ENCODE results near the gene FBLN2. TPM values are rescaled to one million over a fixed set of nuclear protein-coding genes. Genes with fewer than 3 reads are reported as not detected.

The FBLN2 gene
- total RNA-seq, 1 donor from 2014 or later, result 32.9 TPM

GRCh38 chr3:13556207-13556606, 7.3 kb downstream of the FBLN2 start:
- Histone ChIP-seq H3K27me3 (no peaks in the 10 kb centered on the region), H3K9me3 (no peaks in the 10 kb centered on the region), H3K4me3 (no peak overlapping the region), H3K4me1 (peaks cover 4% of the 10 kb centered on the region), H3K36me3 (no peaks in the 10 kb centered on the region), H3K27ac (no peak overlapping the region)
- ATAC-seq (no peak), DNase-seq (no peak)
- no peak for TF ChIP-seq CTCF (IDR thresholded peaks at IDR 0.05)
- intact Hi-C loops (cut with DNase I), result no loop called here

- ATAC-seq (no peak), DNase-seq (no peak)
- H3K27me3 ChIP-seq, result no peaks in the 10 kb centered on the region
- H3K27ac ChIP-seq, result no peak overlapping the region
- no peak overlapping the region for H3K4me3 ChIP-seq
- peaks cover 4% of the 10 kb centered on the region for H3K4me1 ChIP-seq
- no peaks in the 10 kb centered on the region for H3K36me3 ChIP-seq
- TF ChIP-seq CTCF (IDR thresholded peaks at IDR 0.05), result no peak
- H3K9me3 ChIP-seq, result no peaks in the 10 kb centered on the region
- intact Hi-C loops (cut with DNase I), result no loop called here
Measured at GRCh38 chr3:13556917-13557316, 8.0 kb downstream of the FBLN2 start.

GRCh38 chr3:13557417-13557816, 8.5 kb downstream of the FBLN2 start:
- no peaks in the 10 kb centered on the region for H3K9me3 ChIP-seq
- intact Hi-C loops (cut with DNase I), result no loop called here
- H3K36me3 ChIP-seq, result no peaks in the 10 kb centered on the region
- H3K27ac ChIP-seq, result no peak overlapping the region
- DNase-seq, result no peak
- peaks cover 4% of the 10 kb centered on the region for H3K4me1 ChIP-seq
- no peak for TF ChIP-seq CTCF (IDR thresholded peaks at IDR 0.05)
- H3K4me3 ChIP-seq, result no peak overlapping the region
- ATAC-seq, result no peak
- no peaks in the 10 kb centered on the region for H3K27me3 ChIP-seq

GRCh38 chr3:13557926-13558325, 9.0 kb downstream of the FBLN2 start:
- TF ChIP-seq CTCF (IDR thresholded peaks at IDR 0.05), result no peak
- intact Hi-C loops (cut with DNase I), result no loop called here
- no peak for ATAC-seq

GRCh38 chr3:13558651-13559050, 9.7 kb downstream of the FBLN2 start:
- H3K4me1 ChIP-seq, result peaks cover under 1% of the 10 kb centered on the region
- intact Hi-C loops (cut with DNase I), result no loop called here
- no peaks in the 10 kb centered on the region for H3K9me3 ChIP-seq
- H3K27ac ChIP-seq, result no peak overlapping the region
- no peaks in the 10 kb centered on the region for H3K36me3 ChIP-seq
- no peak for TF ChIP-seq CTCF (IDR thresholded peaks at IDR 0.05)
- H3K27me3 ChIP-seq, result no peaks in the 10 kb centered on the region
- H3K4me3 ChIP-seq, result no peak overlapping the region
- ATAC-seq (no peak), DNase-seq (no peak)

More at GRCh38 chr3:13557926-13558325, 9.0 kb downstream of the FBLN2 start:
- H3K4me1 ChIP-seq, result peaks cover 4% of the 10 kb centered on the region
- no peak overlapping the region for H3K4me3 ChIP-seq
- no peak overlapping the region for H3K27ac ChIP-seq
- H3K9me3 ChIP-seq, result no peaks in the 10 kb centered on the region
- H3K27me3 ChIP-seq, result no peaks in the 10 kb centered on the region
- no peak for DNase-seq
- no peaks in the 10 kb centered on the region for H3K36me3 ChIP-seq

Data from upper lobe of right lung (tissue), 1 donor.